OCI-LY3 (cell line): ENCODE results near the gene SDK1.

ENCODE experiments used
- H2AFZ ChIP-seq: fragments of 200-600, 300-600 bp; shearing (Covaris generic); 2 replicates; pipeline ENCODE4 v1.6.0; 2014; ENCODE audit warnings: antibody characterized with exemption, low read depth, low read length
- H3K27ac ChIP-seq: fragments of 200-600, 300-600 bp; sonication (generic); 2 replicates; pipeline ENCODE4 v1.5.1; 2014; ENCODE audit warnings: mild to moderate bottlenecking, low read length, moderate library complexity, mixed read lengths
- H3K27me3 ChIP-seq: fragments of 200-600, 300-600 bp; sonication (generic); 2 replicates; pipeline ENCODE4 v1.6.1; 2014; ENCODE audit warnings: low read depth, low read length, mixed read lengths
- H3K36me3 ChIP-seq: fragments of 200-600, 300-600 bp; sonication (generic); replicated peaks from 2 replicates; pipeline ENCODE3; 2014; ENCODE audit warnings: low read depth, low read length, mixed read lengths
- H3K4me1 ChIP-seq: fragments of 300-600, 200-600 bp; sonication (generic); 2 replicates; pipeline ENCODE4 v1.6.1; 2014; ENCODE audit warnings: low read length, mixed read lengths
- H3K4me2 ChIP-seq: fragments of 200-600, 300-600 bp; sonication (generic); 2 replicates; pipeline ENCODE4 v1.6.1; 2014; ENCODE audit warnings: low read length, mixed read lengths
- H3K4me3 ChIP-seq: fragments of 300-600, 200-600 bp; sonication (generic); 2 replicates; pipeline ENCODE4 v1.5.1; 2014; ENCODE audit warnings: antibody characterized with exemption, mild to moderate bottlenecking, low read length, moderate library complexity
- H3K79me2 ChIP-seq: fragments of 300-600, 200-600 bp; shearing (Covaris generic); 2 replicates; pipeline ENCODE4 v1.6.1; 2014; ENCODE audit warnings: mild to moderate bottlenecking, low read length, mixed read lengths
- H3K9ac ChIP-seq: fragments of 300-600, 200-600 bp; shearing (Covaris generic); 2 replicates; pipeline ENCODE4 v1.6.0; 2014; ENCODE audit warnings: mild to moderate bottlenecking, low read length, moderate library complexity
- H3K9me3 ChIP-seq: fragments of 200-600, 300-600 bp; shearing (Covaris generic); 2 replicates; pipeline ENCODE4 v1.6.1; 2014; ENCODE audit warnings: low read length, mixed read lengths; ENCODE audit not compliant: insufficient read depth
- H4K20me1 ChIP-seq: fragments of 200-600, 300-600 bp; sonication (generic); 2 replicates; pipeline ENCODE4 v1.6.1; 2016; ENCODE audit warnings: low read length, mixed read lengths; ENCODE audit not compliant: insufficient read depth
- EZH2phosphoT487 ChIP-seq: fragments of 200-600 bp; shearing (Covaris generic); IDR thresholded peaks from 2 replicates; pipeline ENCODE4 v1.6.1; 2018; ENCODE audit warnings: antibody characterized with exemption, mixed run types, low read depth
- TF ChIP-seq, protein P1 (sequence below): fragments of 200-600, 300-600 bp; sonication (generic); IDR thresholded peaks from 2 replicates; pipeline ENCODE4 v1.5.1; 2014; ENCODE audit warnings: antibody characterized with exemption, low read length, low read depth

Gene SDK1

DNA sequence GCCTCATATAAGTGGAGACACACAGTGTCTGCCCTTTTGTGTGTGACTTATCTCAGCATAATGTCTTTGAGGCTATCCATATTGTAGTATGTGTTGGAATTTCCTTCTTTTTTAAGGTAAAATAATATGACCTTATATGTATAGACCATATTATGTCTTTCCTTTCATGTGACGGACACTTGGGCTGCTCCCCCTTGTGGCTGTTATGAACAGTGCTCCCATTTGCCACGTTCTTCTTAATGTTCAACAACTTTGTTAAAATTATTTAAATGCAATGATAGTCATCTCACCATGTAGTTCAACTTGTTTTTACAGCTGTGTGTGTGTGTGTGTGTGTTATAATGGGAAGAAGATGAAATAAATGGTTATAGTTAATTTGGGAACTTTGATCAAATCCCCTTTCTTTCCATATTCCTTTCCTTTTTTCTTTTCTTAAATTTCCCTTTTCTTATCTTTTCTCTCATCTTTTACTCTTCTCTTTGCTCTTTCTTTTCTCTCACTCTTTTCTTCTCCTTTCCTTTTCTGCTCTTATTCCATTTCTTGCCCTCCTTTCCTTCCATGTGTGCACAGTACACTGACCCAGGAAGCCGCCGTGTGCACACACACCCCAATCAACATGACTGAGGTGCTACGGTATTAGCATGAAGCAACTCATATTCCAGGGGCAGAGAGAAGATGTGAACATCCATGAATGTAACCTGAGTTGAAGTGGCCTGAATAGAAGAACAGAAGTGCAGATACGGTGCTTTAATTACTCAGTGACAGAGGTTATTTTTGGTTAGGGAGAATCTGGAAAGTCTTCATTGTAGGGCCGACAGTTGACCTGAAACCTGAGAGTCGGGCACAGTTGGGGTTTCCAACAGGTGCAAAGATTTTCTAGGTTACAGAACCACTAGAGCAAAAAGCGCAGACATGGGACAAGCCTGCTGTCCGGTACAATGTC is 596.6 kb downstream of the SDK1 start:
- no peaks in the 10 kb centered on the region for H4K20me1 ChIP-seq
- no peaks in the 10 kb centered on the region for H3K27me3 ChIP-seq
- no peak overlapping the region for H3K4me2 ChIP-seq
- no peak overlapping the region for H3K27ac ChIP-seq
- H3K4me3 ChIP-seq = no peak overlapping the region
- H3K4me1 ChIP-seq = no peaks in the 10 kb centered on the region
- H2AFZ ChIP-seq = no peak overlapping the region
- TF ChIP-seq, protein P1, sequence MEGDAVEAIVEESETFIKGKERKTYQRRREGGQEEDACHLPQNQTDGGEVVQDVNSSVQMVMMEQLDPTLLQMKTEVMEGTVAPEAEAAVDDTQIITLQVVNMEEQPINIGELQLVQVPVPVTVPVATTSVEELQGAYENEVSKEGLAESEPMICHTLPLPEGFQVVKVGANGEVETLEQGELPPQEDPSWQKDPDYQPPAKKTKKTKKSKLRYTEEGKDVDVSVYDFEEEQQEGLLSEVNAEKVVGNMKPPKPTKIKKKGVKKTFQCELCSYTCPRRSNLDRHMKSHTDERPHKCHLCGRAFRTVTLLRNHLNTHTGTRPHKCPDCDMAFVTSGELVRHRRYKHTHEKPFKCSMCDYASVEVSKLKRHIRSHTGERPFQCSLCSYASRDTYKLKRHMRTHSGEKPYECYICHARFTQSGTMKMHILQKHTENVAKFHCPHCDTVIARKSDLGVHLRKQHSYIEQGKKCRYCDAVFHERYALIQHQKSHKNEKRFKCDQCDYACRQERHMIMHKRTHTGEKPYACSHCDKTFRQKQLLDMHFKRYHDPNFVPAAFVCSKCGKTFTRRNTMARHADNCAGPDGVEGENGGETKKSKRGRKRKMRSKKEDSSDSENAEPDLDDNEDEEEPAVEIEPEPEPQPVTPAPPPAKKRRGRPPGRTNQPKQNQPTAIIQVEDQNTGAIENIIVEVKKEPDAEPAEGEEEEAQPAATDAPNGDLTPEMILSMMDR = peak; percentile 59
- TF ChIP-seq EZH2phosphoT487 = no peak
- H3K9ac ChIP-seq = no peak overlapping the region
- H3K36me3 ChIP-seq = no peaks in the 10 kb centered on the region
- H3K79me2 ChIP-seq = no peaks in the 10 kb centered on the region
- H3K9me3 ChIP-seq = no peaks in the 10 kb centered on the region

DNA sequence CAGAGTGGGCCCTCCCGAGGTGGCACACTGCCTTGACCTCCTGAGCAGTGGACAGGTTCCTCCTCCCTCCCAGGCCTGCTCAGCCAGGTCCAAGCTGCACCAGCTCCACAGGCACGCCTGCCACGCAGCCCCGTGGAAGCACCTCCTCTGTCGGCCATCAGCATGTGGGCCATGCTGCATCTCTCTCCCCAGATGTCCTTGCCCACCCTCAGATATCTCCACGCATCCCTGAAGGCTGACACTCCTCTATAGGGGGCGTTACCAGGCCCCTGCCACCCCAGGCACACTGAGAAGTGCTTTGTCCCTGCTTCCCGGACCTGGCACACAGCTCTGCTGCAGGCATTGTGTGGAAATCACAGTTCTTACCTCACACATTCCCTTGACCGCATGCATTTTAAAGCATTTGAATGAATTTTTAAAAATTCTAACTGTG is 598.5 kb downstream of the SDK1 start:
- Histone ChIP-seq H2AFZ (no peak overlapping the region), H3K27ac (no peak overlapping the region), H3K9me3 (no peaks in the 10 kb centered on the region), H3K27me3 (no peaks in the 10 kb centered on the region), H4K20me1 (no peaks in the 10 kb centered on the region), H3K79me2 (no peaks in the 10 kb centered on the region), H3K4me2 (no peak overlapping the region), H3K9ac (no peak overlapping the region), H3K4me1 (no peaks in the 10 kb centered on the region), H3K36me3 (no peaks in the 10 kb centered on the region), H3K4me3 (no peak overlapping the region)
- TF ChIP-seq, protein P1 = no peak
- no peak for TF ChIP-seq EZH2phosphoT487

DNA sequence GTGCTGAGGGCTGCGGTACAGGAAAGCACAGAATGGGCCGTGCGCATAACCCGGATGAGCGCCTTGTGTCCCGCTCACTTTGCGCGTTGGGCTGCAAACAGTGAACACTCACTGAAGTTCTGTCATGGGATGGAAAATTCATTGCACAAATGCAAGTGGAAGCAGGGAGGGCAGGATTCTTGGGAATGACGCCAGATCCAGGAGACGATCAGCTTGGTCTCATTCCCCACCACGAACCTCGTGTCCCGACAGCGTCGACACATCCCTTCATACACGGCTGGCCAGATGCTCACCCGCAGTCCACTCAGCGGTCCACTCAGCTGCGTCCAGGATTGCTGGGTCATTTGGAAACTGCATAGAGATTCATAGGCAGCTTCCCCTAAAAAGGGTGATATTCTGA is 607.1 kb downstream of the SDK1 start:
- Histone ChIP-seq H3K27ac (no peak overlapping the region), H3K4me2 (no peak overlapping the region), H3K27me3 (no peaks in the 10 kb centered on the region), H3K79me2 (no peaks in the 10 kb centered on the region), H4K20me1 (no peaks in the 10 kb centered on the region), H3K36me3 (no peaks in the 10 kb centered on the region), H2AFZ (no peak overlapping the region), H3K4me3 (no peak overlapping the region), H3K9me3 (no peaks in the 10 kb centered on the region), H3K4me1 (no peaks in the 10 kb centered on the region), H3K9ac (no peak overlapping the region)
- TF ChIP-seq EZH2phosphoT487 = no peak
- TF ChIP-seq, protein P1 = no peak

DNA sequence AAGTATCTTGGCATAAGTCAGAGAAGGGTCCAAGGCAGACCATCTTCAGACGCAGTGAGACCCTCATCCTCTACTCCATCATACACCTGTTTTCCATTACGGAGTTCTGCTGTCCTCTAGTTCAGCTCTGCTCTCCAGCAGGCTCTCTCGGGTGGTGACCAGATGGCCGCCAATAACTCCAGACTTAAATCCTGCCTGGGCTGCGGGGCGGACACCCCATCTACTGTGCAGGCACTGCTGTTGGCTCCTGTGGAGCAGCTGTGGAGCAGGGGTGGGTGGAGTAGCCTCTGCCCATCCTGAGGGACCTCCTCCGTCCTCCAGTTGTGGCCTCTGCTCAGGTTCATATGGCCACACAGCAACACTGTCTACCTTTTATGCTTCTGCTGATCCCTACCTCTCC is 608.1 kb downstream of the SDK1 start:
- H3K9me3 ChIP-seq = no peaks in the 10 kb centered on the region
- no peaks in the 10 kb centered on the region for H3K79me2 ChIP-seq
- H3K27me3 ChIP-seq = no peaks in the 10 kb centered on the region
- H3K4me3 ChIP-seq = no peak overlapping the region
- no peak overlapping the region for H3K27ac ChIP-seq
- no peaks in the 10 kb centered on the region for H4K20me1 ChIP-seq
- no peaks in the 10 kb centered on the region for H3K4me1 ChIP-seq
- no peak overlapping the region for H3K9ac ChIP-seq
- no peak overlapping the region for H3K4me2 ChIP-seq
- TF ChIP-seq EZH2phosphoT487 = no peak
- TF ChIP-seq, protein P1 = no peak
- H2AFZ ChIP-seq = no peak overlapping the region
- H3K36me3 ChIP-seq = no peaks in the 10 kb centered on the region
